ENCODE measurements around the gene FAM177A1. TPM values are rescaled to one million over a fixed set of nuclear protein-coding genes. Genes with fewer than 3 reads are reported as not detected.

Gene FAM177A1
- polyA plus RNA-seq, 1 donor from 2014 or later = 124 TPM

DNA sequence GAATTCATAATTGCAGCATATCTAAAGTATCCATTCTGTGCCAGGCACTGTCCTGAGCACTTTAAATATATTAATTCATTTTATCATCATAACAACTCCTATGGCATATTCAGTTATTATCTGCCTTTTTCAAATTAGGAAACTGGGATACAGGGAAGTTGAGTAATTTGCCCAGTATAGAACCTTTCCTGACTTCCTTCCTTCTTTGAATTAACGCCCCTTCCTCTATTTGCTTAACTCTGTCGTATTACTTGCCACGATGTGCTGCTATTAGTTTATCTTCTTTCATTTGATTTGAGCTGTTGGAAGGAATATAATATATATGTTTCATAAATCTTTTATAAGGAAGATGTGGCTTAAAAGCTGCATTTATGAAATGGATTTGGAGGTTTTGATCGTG is 25.4 kb upstream of the FAM177A1 start:
- Histone ChIP-seq H4K20me1 (ENCODE audit: insufficient read depth) (no peaks in the 10 kb centered on the region), H2AFZ (ENCODE audit: low read depth, low read length) (no peak overlapping the region), H3K9me2 (ENCODE audit: insufficient read depth, low read length) (no peaks in the 10 kb centered on the region), H3K79me2 (replicated peaks; ENCODE audit: insufficient read depth, low read length) (no peaks in the 10 kb centered on the region), H3K4me3 (ENCODE audit: low read length) (no peak overlapping the region), H3K27ac (ENCODE audit: low read length) (no peak overlapping the region), H3F3A (ENCODE audit: insufficient read depth, low read length, poor library complexity, severe bottlenecking) (no peaks in the 10 kb centered on the region), H3K9ac (ENCODE audit: low read length) (no peak overlapping the region), H3K27me3 (ENCODE audit: insufficient read depth, low read depth, low read length) (no peaks in the 10 kb centered on the region), H3K36me3 (ENCODE audit: insufficient read depth, low read length) (peaks cover 3% of the 10 kb centered on the region), H3K9me3 (ENCODE audit: low read length) (no peaks in the 10 kb centered on the region), H3K4me2 (ENCODE audit: low read length) (no peak overlapping the region)
- no peak for TF ChIP-seq RAD21 (conservative IDR thresholded peaks at IDR 0.05)
- no peak for TF ChIP-seq EZH2 (IDR thresholded peaks at IDR 0.05; ENCODE audit: borderline replicate concordance, insufficient read depth, low read length, poor library complexity, severe bottlenecking)
- TF ChIP-seq, protein P1, sequence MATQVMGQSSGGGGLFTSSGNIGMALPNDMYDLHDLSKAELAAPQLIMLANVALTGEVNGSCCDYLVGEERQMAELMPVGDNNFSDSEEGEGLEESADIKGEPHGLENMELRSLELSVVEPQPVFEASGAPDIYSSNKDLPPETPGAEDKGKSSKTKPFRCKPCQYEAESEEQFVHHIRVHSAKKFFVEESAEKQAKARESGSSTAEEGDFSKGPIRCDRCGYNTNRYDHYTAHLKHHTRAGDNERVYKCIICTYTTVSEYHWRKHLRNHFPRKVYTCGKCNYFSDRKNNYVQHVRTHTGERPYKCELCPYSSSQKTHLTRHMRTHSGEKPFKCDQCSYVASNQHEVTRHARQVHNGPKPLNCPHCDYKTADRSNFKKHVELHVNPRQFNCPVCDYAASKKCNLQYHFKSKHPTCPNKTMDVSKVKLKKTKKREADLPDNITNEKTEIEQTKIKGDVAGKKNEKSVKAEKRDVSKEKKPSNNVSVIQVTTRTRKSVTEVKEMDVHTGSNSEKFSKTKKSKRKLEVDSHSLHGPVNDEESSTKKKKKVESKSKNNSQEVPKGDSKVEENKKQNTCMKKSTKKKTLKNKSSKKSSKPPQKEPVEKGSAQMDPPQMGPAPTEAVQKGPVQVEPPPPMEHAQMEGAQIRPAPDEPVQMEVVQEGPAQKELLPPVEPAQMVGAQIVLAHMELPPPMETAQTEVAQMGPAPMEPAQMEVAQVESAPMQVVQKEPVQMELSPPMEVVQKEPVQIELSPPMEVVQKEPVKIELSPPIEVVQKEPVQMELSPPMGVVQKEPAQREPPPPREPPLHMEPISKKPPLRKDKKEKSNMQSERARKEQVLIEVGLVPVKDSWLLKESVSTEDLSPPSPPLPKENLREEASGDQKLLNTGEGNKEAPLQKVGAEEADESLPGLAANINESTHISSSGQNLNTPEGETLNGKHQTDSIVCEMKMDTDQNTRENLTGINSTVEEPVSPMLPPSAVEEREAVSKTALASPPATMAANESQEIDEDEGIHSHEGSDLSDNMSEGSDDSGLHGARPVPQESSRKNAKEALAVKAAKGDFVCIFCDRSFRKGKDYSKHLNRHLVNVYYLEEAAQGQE (IDR thresholded peaks at IDR 0.05; ENCODE audit: borderline replicate concordance) = no peak
- TF ChIP-seq MXI1 (conservative IDR thresholded peaks at IDR 0.05; ENCODE audit: poor library complexity, severe bottlenecking) = no peak
- TF ChIP-seq CTCF (IDR thresholded peaks at IDR 0.05; ENCODE audit: poor library complexity, severe bottlenecking) = no peak
- TF ChIP-seq TAF1 (IDR thresholded peaks at IDR 0.05; ENCODE audit: low read depth) = no peak
- no peak for TF ChIP-seq SMC3 (conservative IDR thresholded peaks at IDR 0.05; ENCODE audit: poor library complexity)
- no peak for TF ChIP-seq POLR2AphosphoS5 (IDR thresholded peaks at IDR 0.05)
- no peak for TF ChIP-seq EP300 (conservative IDR thresholded peaks at IDR 0.05; ENCODE audit: poor library complexity, severe bottlenecking)

DNA sequence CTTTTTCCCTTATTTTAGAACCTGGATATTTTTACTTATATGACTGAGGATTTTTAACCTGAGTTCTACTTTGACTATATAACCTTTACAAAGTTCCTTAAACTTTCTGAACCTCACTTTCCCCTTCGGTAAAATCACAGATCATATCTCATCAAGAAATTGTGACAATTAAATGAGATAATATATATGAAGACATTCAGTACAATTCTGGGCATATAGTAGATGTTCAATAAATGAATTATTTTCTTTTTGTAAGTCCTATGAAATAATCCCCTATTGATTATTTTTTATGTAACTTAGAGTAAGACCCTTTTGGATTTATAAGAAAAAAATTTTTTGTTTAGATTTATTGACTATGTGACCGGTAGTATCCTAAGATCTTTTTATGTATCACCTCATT is 17.6 kb upstream of the FAM177A1 start:
- Histone ChIP-seq H3K9me3 (ENCODE audit: low read length) (no peaks in the 10 kb centered on the region), H3K9me2 (ENCODE audit: insufficient read depth, low read length) (no peaks in the 10 kb centered on the region), H3K36me3 (ENCODE audit: insufficient read depth, low read length) (peaks cover 3% of the 10 kb centered on the region), H3K9ac (ENCODE audit: low read length) (no peak overlapping the region), H2AFZ (ENCODE audit: low read depth, low read length) (no peak overlapping the region), H3K4me3 (ENCODE audit: low read length) (no peak overlapping the region), H3K4me2 (ENCODE audit: low read length) (no peak overlapping the region), H4K20me1 (ENCODE audit: insufficient read depth) (no peaks in the 10 kb centered on the region), H3F3A (ENCODE audit: insufficient read depth, low read length, poor library complexity, severe bottlenecking) (no peaks in the 10 kb centered on the region), H3K27me3 (ENCODE audit: insufficient read depth, low read depth, low read length) (no peaks in the 10 kb centered on the region), H3K79me2 (replicated peaks; ENCODE audit: insufficient read depth, low read length) (no peaks in the 10 kb centered on the region), H3K27ac (ENCODE audit: low read length) (no peak overlapping the region)
- TF ChIP-seq RAD21 (conservative IDR thresholded peaks at IDR 0.05) (no peak), EP300 (conservative IDR thresholded peaks at IDR 0.05; ENCODE audit: poor library complexity, severe bottlenecking) (no peak), MXI1 (conservative IDR thresholded peaks at IDR 0.05; ENCODE audit: poor library complexity, severe bottlenecking) (no peak), SMC3 (conservative IDR thresholded peaks at IDR 0.05; ENCODE audit: poor library complexity) (no peak), POLR2AphosphoS5 (IDR thresholded peaks at IDR 0.05) (no peak), EZH2 (IDR thresholded peaks at IDR 0.05; ENCODE audit: borderline replicate concordance, insufficient read depth, low read length, poor library complexity, severe bottlenecking) (no peak), TAF1 (IDR thresholded peaks at IDR 0.05; ENCODE audit: low read depth) (no peak), CTCF (IDR thresholded peaks at IDR 0.05; ENCODE audit: poor library complexity, severe bottlenecking) (no peak)
- TF ChIP-seq, protein P1 (IDR thresholded peaks at IDR 0.05; ENCODE audit: borderline replicate concordance) = no peak

Measured in neural cell (in vitro differentiated cells).